Choroid plexus epithelial cell (primary cell): ENCODE measurements around the gene MROH8.

ENCODE experiments used
- DNase-seq: peaks from one replicate; pipeline ENCODE4 v3.0.0-alpha.2; 2010; ENCODE audit warnings: low read depth
- H3K4me3 ChIP-seq: 2 replicates; pipeline ENCODE4 v1.5.1; 2011; ENCODE audit warnings: low read depth, mild to moderate bottlenecking, control low read depth, low read length, moderate library complexity
- CTCF ChIP-seq: conservative IDR thresholded peaks from 2 replicates; pipeline ENCODE4 v1.5.1; 2011; ENCODE audit warnings: low read depth, mild to moderate bottlenecking, control low read depth, inconsistent platforms, low read length, moderate library complexity

MROH8 gene

GRCh38 chr20:37192137-37192854, 12.9 kb upstream of the MROH8 start:
- H3K4me3 ChIP-seq = no peak overlapping the region
- TF ChIP-seq CTCF = peak; percentile 98
- DNase-seq = peak; percentile 95

- DNase-seq = no peak
- no peak for TF ChIP-seq CTCF
- H3K4me3 ChIP-seq = no peak overlapping the region
Observed at GRCh38 chr20:37190354-37191112, 11.2 kb upstream of the MROH8 start.

- DNase-seq = no peak
- no peak for TF ChIP-seq CTCF
- no peak overlapping the region for H3K4me3 ChIP-seq
Observed at GRCh38 chr20:37189416-37190016, 10.2 kb upstream of the MROH8 start.

- no peak for TF ChIP-seq CTCF
- no peak for DNase-seq
- H3K4me3 ChIP-seq = no peak overlapping the region
Observed at GRCh38 chr20:37188787-37189186, 9.4 kb upstream of the MROH8 start.

- H3K4me3 ChIP-seq = no peak overlapping the region
- TF ChIP-seq CTCF = no peak
- no peak for DNase-seq
Observed at GRCh38 chr20:37185686-37186085, 6.3 kb upstream of the MROH8 start.

GRCh38 chr20:37179683-37180524, 556 bp upstream of the MROH8 start:
- TF ChIP-seq CTCF = no peak
- DNase-seq = peak; percentile 48

More at GRCh38 chr20:37179683-37180524, 556 bp upstream of the MROH8 start:
- peak overlapping the region; percentile 96 for H3K4me3 ChIP-seq
